ENCODE measurements around the gene SLC22A15. TPM values are rescaled to one million over a fixed set of nuclear protein-coding genes. Genes with fewer than 3 reads are reported as not detected.

The SLC22A15 gene
- total and polyA plus RNA-seq, 10 of the 15 experiments (the other 5 are each of a cell fraction or from before 2014, with no cell fraction given), result 0.05 to 2.8 (median 0.13) TPM; not detected in 1

- TF ChIP-seq REST (IDR thresholded peaks at IDR 0.05; ENCODE audit: low read depth, low read length) (no peak), POU2F2 (IDR thresholded peaks at IDR 0.05; ENCODE audit: borderline replicate concordance, low read depth, low read length) (no peak), EGR1 (IDR thresholded peaks at IDR 0.05; ENCODE audit: borderline replicate concordance in 1 of 2, low read depth in 2 of 2, low read length in 2 of 2) (no peak), RAD51 (IDR thresholded peaks at IDR 0.05) (no peak)
Measured at GRCh38 chr1:115977499-115978258, 1.4 kb downstream of the SLC22A15 start (continued).

GRCh38 chr1:115978292-115978941 lies 2.1 kb downstream of the SLC22A15 start:
- no peak overlapping the region for H3K4me2 ChIP-seq (ENCODE audit: control insufficient read depth, insufficient read depth)
- ATAC-seq, result no peak
- no peaks in the 10 kb centered on the region for H3K27me3 ChIP-seq (replicated peaks in 1 of 2; ENCODE audit: control insufficient read depth in 2 of 2, insufficient read depth in 2 of 2, low read length in 1 of 2)
- no peak for TF ChIP-seq CEBPZ (IDR thresholded peaks at IDR 0.05; ENCODE audit: low read depth, low read length)
- TF ChIP-seq IRF3 (IDR thresholded peaks at IDR 0.05), result no peak
- no peak for TF ChIP-seq LARP7 (IDR thresholded peaks at IDR 0.05)
- TF ChIP-seq SKIL (IDR thresholded peaks at IDR 0.05; ENCODE audit: low read depth, poor library complexity, severe bottlenecking), result no peak
- TF ChIP-seq SMAD5 (IDR thresholded peaks at IDR 0.05; ENCODE audit: low read depth), result no peak
- no peak overlapping the region for H3K4me3 ChIP-seq
- ChIA-PET SMC1A (ENCODE audit: uncharacterized antibody, unreplicated experiment) (interaction anchor here (0.8 to 1.3 kb wide), 2 partner anchors 42 to 167 kb away, joined by 3 to 4 read pairs; no protein-coding TSS in a partner anchor), POLR2A (no interaction called here), RAD21 (ENCODE audit: unreplicated experiment) (interaction anchor here (2.1 kb wide), 1 partner anchor 169 kb away, joined by 5 read pairs; no protein-coding TSS in a partner anchor), CTCF (interaction anchor here (0.8 to 2.5 kb wide), 9 partner anchors 9 to 262 kb away, joined by 3 to 14 read pairs (median 3); no protein-coding TSS in a partner anchor)
- no peaks in the 10 kb centered on the region for H3K79me2 ChIP-seq (ENCODE audit: control insufficient read depth, insufficient read depth, low read length)
- no peak overlapping the region for H2AFZ ChIP-seq (ENCODE audit: control insufficient read depth, low read depth, low read length)
- FAIRE-seq, result no peak
- no peak for DNase-seq (ENCODE audit: low read depth, low spot score)
- in situ Hi-C loops (cut with MboI), result no loop called here
- 57% methylated on average over 6 of the region's 6 CpGs for WGBS (ENCODE audit: insufficient coverage, insufficient replicate concordance, low lambda C conversion rate, missing lambda C conversion rate)
- no peaks in the 10 kb centered on the region for H3K9me3 ChIP-seq (replicated peaks; ENCODE audit: control insufficient read depth, insufficient read depth, low read length)
- no peak overlapping the region for H3K27ac ChIP-seq (ENCODE audit: control insufficient read depth, insufficient read depth)
- H3K9ac ChIP-seq (ENCODE audit: control insufficient read depth, insufficient read depth, low read length), result no peak overlapping the region
- intact Hi-C loops (cut with micrococcal nuclease; ENCODE audit: unreplicated experiment), result no loop called here
- H3K36me3 ChIP-seq (ENCODE audit: control insufficient read depth in 2 of 2, insufficient read depth in 2 of 2, low read length in 1 of 2), result no peaks in the 10 kb centered on the region
- H4K20me1 ChIP-seq (ENCODE audit: control insufficient read depth, insufficient read depth), result no peaks in the 10 kb centered on the region
- BruUV-seq (replicated peaks), result no TSS peak
- H3K4me1 ChIP-seq (ENCODE audit: control insufficient read depth, insufficient read depth, low read length), result no peaks in the 10 kb centered on the region

Data from GM12878 (cell line).